Measurements from ENCODE around the gene RPL41. TPM values are rescaled to one million over a fixed set of nuclear protein-coding genes. Genes with fewer than 3 reads are reported as not detected.
A peak's percentile ranks its signal among the peaks of the same experiment; 100 is the strongest.
"Not testable (repeated sequence)": the region's sequence is repeated elsewhere in the genome, so short reads cannot be mapped to it uniquely, and the experiment has no call there.

The RPL41 gene
- 3,839 and 4,060 TPM in 2 replicates for total RNA-seq (2014; rRNA removed; shearing (Covaris generic))

DNA sequence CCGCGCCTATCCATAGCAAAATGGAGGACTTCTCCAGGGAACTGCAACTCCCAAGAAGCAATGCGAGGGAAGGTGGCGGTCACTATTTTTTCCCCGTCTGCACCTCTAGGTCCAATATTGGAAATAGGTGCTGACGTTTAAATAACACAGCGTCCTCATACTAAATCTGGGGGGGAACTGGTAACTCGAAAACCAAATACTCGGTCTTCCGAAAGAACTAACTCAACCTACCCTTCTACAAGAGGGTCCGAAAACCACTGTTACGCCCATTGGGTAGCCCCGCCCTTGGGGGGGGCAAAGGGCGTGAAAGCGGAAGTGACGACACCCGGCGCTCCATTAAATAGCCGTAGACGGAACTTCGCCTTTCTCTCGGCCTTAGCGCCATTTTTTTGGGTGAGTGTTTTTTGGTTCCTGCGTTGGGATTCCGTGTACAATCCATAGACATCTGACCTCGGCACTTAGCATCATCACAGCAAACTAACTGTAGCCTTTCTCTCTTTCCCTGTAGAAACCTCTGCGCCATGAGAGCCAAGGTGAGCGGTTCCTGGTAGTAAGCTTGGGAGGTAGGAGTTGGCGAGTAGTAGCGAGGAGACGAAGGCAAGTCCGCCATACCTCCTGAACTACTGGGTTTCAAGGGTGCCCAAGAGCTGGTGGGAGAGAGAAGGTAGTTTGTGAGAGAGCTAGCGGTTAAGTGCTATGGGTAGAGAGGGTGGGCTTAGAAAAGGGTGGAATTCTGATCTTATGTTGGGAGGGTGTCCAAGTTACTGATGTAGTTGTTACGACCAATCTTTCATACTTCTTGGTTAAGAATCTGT lies at the start of gene RPL41:
Gene RPL41, plus strand, starts transcription at position 367 of the 815 bp plus-strand sequence.
- peaks cover 19% of the 10 kb centered on the region for H3K36me3 ChIP-seq (replicated peaks; ENCODE audit: control insufficient read depth, insufficient read depth, low read length)
- peak within 1 kb of the TSS; percentile 83 for H3K4me3 ChIP-seq (ENCODE audit: insufficient read depth, low read depth, low read length)
- peak; percentile 81 for DNase-seq
- H3K27me3 ChIP-seq (ENCODE audit: control insufficient read depth, insufficient read depth, low read length): no peaks in the 10 kb centered on the region

DNA sequence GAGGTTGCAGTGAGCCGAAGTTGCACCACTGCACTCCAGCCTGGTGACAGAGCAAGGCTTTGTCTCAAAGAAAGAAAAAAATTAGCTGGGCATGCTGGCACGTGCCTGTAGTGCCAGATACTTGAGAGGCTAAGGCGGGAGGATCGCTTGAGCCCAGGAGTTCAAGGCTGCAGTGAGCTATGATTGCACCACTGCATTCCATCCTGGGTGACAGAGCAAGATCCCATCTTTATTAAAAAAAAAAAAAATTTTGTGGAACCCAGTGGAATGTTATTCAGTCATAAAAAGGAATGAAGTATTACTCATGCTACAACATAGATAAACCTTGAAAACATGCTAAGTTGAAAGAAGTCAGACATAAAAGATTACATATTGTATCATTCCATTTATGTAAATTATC lies 44.8 kb upstream of the RPL41 start:
- Histone ChIP-seq H3K4me3 (ENCODE audit: insufficient read depth, low read depth, low read length) (no peak overlapping the region), H3K36me3 (replicated peaks; ENCODE audit: control insufficient read depth, insufficient read depth, low read length) (no peaks in the 10 kb centered on the region), H3K27me3 (ENCODE audit: control insufficient read depth, insufficient read depth, low read length) (no peaks in the 10 kb centered on the region)
- DNase-seq: no peak

GRCh38 chr12:56074396-56074795 lies 42.0 kb upstream of the RPL41 start:
- Histone ChIP-seq H3K36me3 (replicated peaks; ENCODE audit: control insufficient read depth, insufficient read depth, low read length) (no peaks in the 10 kb centered on the region), H3K4me3 (ENCODE audit: insufficient read depth, low read depth, low read length) (no peak overlapping the region), H3K27me3 (ENCODE audit: control insufficient read depth, insufficient read depth, low read length) (no peaks in the 10 kb centered on the region)
- DNase-seq: no peak

- H3K4me3 ChIP-seq (ENCODE audit: insufficient read depth, low read depth, low read length); DNase-seq; H3K36me3 ChIP-seq (replicated peaks; ENCODE audit: control insufficient read depth, insufficient read depth, low read length); H3K27me3 ChIP-seq (ENCODE audit: control insufficient read depth, insufficient read depth, low read length): not testable (repeated sequence)
Measured at GRCh38 chr12:56077966-56078365, 38.5 kb upstream of the RPL41 start.

- Histone ChIP-seq H3K36me3 (replicated peaks; ENCODE audit: control insufficient read depth, insufficient read depth, low read length) (peaks cover 3% of the 10 kb centered on the region), H3K27me3 (ENCODE audit: control insufficient read depth, insufficient read depth, low read length) (no peaks in the 10 kb centered on the region), H3K4me3 (ENCODE audit: insufficient read depth, low read depth, low read length) (no peak overlapping the region; the same call in 1 of the 2 replicates)
- DNase-seq: no peak
Measured at GRCh38 chr12:56078427-56078826, 38.0 kb upstream of the RPL41 start.

DNA sequence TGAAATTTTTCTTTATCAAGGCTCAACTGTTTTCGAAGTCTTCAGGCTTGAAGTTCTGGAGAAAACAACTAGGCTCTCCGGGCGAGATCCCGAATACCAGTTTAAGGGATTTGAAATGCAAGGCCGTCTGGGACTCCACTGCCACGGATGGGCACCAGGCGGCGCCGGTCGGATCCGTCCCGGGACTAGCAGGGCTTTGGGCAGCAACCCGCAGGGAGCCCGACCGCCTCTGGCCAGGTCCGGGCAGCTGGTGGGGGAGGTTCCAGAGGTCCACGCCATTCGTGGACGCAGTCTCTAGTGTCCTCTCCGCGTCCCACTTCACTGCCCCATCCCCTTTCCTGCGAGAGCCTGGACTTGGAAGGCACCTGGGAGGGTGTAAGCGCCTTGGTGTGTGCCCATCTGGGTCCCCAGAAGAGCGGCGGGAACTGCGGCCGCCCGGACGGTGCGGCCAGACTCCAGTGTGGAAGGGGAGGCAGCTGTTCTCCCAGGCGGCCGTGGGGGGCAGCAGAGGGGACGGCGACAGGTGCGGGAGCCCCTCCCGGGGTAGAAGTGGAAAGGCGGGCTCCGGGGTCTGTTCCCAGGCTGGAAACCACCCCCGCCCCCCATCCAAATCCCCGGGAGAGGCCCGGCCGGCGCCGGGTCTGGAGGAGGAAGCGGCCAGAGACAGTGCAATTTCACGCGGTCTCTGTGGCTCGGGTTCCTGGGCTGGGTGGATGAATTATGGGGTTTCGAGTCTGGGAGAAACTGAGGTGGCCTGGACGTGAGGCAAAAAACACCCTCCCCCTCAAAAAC lies 37.3 kb upstream of the RPL41 start:
- H3K36me3 ChIP-seq (replicated peaks; ENCODE audit: control insufficient read depth, insufficient read depth, low read length): peaks cover 9% of the 10 kb centered on the region
- no peaks in the 10 kb centered on the region for H3K27me3 ChIP-seq (ENCODE audit: control insufficient read depth, insufficient read depth, low read length)
- H3K4me3 ChIP-seq (ENCODE audit: insufficient read depth, low read depth, low read length): peak overlapping the region; percentile 89
- peak; percentile 95 for DNase-seq

GRCh38 chr12:56079723-56080555 lies 36.5 kb upstream of the RPL41 start, which contains the start of gene ERBB3:
Gene ERBB3, plus strand, starts transcription at chr12:56080165. Its CDS starts 136 bp downstream, at chr12:56080301.
- peak; percentile 95 for DNase-seq
- Histone ChIP-seq H3K27me3 (ENCODE audit: control insufficient read depth, insufficient read depth, low read length) (no peaks in the 10 kb centered on the region), H3K4me3 (ENCODE audit: insufficient read depth, low read depth, low read length) (peak within 1 kb of the TSS; percentile 89), H3K36me3 (replicated peaks; ENCODE audit: control insufficient read depth, insufficient read depth, low read length) (peaks cover 12% of the 10 kb centered on the region)

- DNase-seq: peak; percentile 72
Measured at GRCh38 chr12:56080556-56081138, 35.8 kb upstream of the RPL41 start.

DNA sequence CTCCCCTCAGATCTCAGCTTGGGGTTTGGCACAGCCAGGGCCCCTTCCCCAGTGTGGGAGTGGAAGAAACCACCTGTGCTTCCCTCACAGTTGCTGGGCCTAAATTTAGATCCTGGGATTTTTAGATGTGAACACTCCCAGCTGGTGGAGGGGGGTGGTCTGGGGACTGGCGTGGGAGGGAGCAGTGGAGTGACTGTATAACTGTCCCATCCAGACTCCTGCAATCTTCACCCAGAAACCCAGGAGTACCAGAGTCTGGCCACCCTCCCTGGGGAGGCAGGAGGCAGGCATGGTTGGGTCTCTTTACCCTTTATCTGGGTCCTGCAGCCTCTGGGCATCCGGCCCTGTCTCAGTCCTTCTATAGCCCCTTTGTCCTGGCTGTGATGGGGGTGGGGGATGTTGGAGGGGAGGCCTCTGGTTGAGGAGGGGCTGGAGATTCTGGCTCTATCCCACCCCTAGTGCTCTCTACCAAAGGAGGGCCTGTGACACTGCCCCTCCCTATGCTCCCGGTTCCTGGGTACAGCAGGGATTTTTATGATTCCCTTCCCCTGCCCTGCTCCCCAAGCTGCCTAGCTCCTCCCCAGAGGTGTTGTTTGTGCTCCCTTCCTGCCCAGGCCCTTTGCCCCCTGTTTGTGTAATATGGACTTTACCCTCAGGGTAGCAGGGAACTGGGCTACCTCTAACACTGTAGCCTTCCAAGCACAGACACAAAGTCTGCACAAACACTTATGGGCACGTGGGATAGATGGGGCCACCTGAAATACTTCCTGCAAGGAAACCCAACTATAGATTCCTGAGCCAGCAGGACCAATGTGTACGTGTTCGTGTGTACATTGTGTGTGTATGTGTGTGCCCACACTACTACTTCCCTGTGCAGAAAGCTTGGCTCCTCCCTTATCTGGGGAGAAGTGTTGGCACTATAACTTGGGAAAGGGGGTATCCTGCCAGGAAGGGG lies 34.8 kb upstream of the RPL41 start:
- Histone ChIP-seq H3K36me3 (replicated peaks; ENCODE audit: control insufficient read depth, insufficient read depth, low read length) (peaks cover 21% of the 10 kb centered on the region), H3K27me3 (ENCODE audit: control insufficient read depth, insufficient read depth, low read length) (no peaks in the 10 kb centered on the region), H3K4me3 (ENCODE audit: insufficient read depth, low read depth, low read length) (peak overlapping the region; percentile 89)
- DNase-seq: peak; percentile 30

More at GRCh38 chr12:56080556-56081138, 35.8 kb upstream of the RPL41 start:
- Histone ChIP-seq H3K36me3 (replicated peaks; ENCODE audit: control insufficient read depth, insufficient read depth, low read length) (peaks cover 14% of the 10 kb centered on the region), H3K27me3 (ENCODE audit: control insufficient read depth, insufficient read depth, low read length) (no peaks in the 10 kb centered on the region), H3K4me3 (ENCODE audit: insufficient read depth, low read depth, low read length) (peak overlapping the region; percentile 89)

- Histone ChIP-seq H3K36me3 (replicated peaks; ENCODE audit: control insufficient read depth, insufficient read depth, low read length) (peaks cover 25% of the 10 kb centered on the region), H3K27me3 (ENCODE audit: control insufficient read depth, insufficient read depth, low read length) (no peaks in the 10 kb centered on the region), H3K4me3 (ENCODE audit: insufficient read depth, low read depth, low read length) (no peak overlapping the region)
- DNase-seq: no peak
Measured at GRCh38 chr12:56082382-56082781, 34.1 kb upstream of the RPL41 start.

- Histone ChIP-seq H3K36me3 (replicated peaks; ENCODE audit: control insufficient read depth, insufficient read depth, low read length) (peaks cover 31% of the 10 kb centered on the region), H3K27me3 (ENCODE audit: control insufficient read depth, insufficient read depth, low read length) (no peaks in the 10 kb centered on the region), H3K4me3 (ENCODE audit: insufficient read depth, low read depth, low read length) (no peak overlapping the region)
- no peak for DNase-seq
Measured at GRCh38 chr12:56082967-56083366, 33.5 kb upstream of the RPL41 start.

DNA sequence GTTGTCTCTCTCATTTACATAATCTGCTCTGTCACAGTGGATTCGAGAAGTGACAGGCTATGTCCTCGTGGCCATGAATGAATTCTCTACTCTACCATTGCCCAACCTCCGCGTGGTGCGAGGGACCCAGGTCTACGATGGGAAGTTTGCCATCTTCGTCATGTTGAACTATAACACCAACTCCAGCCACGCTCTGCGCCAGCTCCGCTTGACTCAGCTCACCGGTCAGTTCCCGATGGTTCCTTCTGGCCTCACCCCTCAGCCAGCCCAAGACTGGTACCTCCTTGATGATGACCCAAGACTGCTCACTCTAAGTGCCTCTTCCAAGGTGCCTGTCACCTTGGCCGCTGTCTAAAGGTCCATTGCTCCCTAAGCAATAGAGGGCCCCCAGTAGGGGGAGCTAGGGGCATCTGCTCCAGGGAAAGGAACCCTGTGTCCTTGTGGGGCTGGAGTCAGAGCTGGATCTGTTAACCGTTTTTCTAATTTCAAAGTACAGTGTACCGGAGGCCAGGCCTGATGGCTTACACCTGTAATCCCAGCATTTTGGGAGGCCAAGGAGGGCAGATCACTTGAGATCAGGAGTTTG lies 31.4 kb upstream of the RPL41 start:
- H3K4me3 ChIP-seq (ENCODE audit: insufficient read depth, low read depth, low read length): no peak overlapping the region
- no peaks in the 10 kb centered on the region for H3K27me3 ChIP-seq (ENCODE audit: control insufficient read depth, insufficient read depth, low read length)
- DNase-seq: peak; percentile 82
- H3K36me3 ChIP-seq (replicated peaks; ENCODE audit: control insufficient read depth, insufficient read depth, low read length): peaks cover 42% of the 10 kb centered on the region

DNA sequence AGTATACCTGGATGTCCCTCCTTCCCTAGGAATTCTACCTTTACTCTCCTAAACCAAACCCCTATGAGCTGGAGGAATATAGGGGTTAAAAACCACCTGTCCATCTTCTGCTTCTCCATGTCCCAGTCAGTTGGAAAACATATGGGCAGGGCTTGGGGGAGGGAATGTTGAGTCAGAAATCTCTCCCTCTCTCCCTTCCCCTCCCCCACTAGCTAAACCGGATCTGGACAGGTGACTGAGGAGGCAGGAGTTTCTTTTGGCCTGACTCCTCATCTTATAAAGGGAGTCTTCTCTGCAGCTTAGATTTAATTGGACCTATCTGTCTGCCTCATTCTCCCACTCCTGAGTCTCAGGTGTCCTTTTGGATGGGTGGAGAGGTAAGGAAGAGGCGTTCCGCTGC lies 30.3 kb upstream of the RPL41 start:
- peak; percentile 19 for DNase-seq
- Histone ChIP-seq H3K27me3 (ENCODE audit: control insufficient read depth, insufficient read depth, low read length) (no peaks in the 10 kb centered on the region), H3K4me3 (ENCODE audit: insufficient read depth, low read depth, low read length) (no peak overlapping the region), H3K36me3 (replicated peaks; ENCODE audit: control insufficient read depth, insufficient read depth, low read length) (peaks cover 44% of the 10 kb centered on the region)

Data from H7 (cell line).